ENCODE measurements around the gene MYO7A. TPM values are rescaled to one million over a fixed set of nuclear protein-coding genes. Genes with fewer than 3 reads are reported as not detected.

The MYO7A gene
- total RNA-seq, 1 donor from 2014 or later: 0.07 TPM

DNA sequence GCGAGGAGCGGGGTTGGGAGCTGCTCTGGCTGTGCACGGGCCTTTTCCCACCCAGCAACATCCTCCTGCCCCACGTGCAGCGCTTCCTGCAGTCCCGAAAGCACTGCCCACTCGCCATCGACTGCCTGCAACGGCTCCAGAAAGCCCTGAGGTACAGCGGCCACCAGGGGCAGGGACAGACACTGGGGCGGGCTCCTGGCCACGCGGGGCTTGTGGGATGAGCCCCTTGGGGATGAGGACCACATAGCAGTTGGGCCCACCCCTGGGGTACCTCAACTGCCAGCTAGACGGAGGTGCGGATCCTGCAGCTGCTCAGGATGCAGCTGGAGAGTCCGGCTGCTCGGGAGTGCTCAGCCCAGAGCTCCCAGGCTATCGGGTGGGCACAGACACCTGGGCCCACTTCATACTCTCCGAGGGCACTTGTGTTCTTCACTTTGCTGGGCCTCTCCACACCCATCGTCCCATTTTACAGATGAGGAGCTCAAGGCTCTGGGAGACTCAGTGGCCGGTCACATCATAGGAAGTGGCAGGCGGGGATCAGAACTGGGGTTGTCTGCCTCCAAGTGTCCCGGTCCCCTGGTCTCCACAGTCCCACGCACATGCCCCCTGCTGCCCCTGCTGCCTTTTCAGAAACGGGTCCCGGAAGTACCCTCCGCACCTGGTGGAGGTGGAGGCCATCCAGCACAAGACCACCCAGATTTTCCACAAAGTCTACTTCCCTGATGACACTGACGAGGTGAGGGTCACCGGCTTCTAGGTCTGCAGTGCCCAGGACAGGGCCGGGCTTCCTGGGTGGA lies 77.6 kb downstream of the MYO7A start:
- H3K36me3 Mint-ChIP-seq (ENCODE audit: low read depth): no peaks in the 10 kb centered on the region
- H3K9me3 Mint-ChIP-seq: no peaks in the 10 kb centered on the region
- no peak for DNase-seq
- H3K4me3 Mint-ChIP-seq: no peak overlapping the region
- no peaks in the 10 kb centered on the region for H3K4me1 Mint-ChIP-seq
- no peaks in the 10 kb centered on the region for H3K27me3 Mint-ChIP-seq
- intact Hi-C loops (cut with micrococcal nuclease): no loop called here
- no peak overlapping the region for H3K27ac Mint-ChIP-seq

DNA sequence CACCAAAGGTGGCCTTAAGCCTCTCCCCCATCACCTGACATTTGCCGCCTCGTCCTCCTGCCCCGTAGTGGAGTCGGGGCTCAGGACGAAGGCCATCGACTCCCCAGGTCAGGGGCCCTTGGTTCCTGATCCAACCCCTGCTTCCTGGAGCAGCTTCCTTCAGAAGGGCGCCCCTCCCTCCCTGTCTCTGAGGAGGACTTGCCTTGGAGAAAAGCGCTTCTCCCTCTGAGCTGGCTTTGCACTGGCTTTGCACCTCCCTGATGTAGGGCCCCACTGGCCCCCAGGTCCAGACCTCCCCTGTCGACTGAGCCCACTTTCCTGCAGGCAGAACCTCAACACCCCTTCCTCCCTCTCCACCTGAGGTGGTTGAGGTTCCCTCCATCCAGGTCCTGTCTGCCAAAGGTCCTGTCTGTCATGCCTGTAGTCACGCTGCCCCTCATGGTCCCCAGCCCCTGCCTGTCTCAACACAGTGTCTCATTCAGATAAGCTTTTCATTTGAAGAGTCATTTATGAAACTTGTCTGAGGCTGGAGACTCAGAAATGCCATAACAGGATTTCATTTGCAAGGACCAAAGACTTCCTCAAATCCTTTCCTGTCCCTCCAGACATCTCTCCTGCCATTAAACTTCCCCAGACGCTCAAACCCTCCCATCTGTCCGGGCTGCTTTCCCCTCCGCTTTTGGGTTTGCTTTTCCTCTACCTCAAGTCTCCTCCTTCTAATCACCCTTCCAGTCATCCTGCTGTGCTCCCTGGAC lies 78.4 kb downstream of the MYO7A start:
- H3K4me1 Mint-ChIP-seq: no peaks in the 10 kb centered on the region
- intact Hi-C loops (cut with micrococcal nuclease): no loop called here
- no peak for DNase-seq
- no peaks in the 10 kb centered on the region for H3K27me3 Mint-ChIP-seq
- no peaks in the 10 kb centered on the region for H3K36me3 Mint-ChIP-seq (ENCODE audit: low read depth)
- H3K27ac Mint-ChIP-seq: no peak overlapping the region
- H3K9me3 Mint-ChIP-seq: no peaks in the 10 kb centered on the region
- H3K4me3 Mint-ChIP-seq: no peak overlapping the region

DNA sequence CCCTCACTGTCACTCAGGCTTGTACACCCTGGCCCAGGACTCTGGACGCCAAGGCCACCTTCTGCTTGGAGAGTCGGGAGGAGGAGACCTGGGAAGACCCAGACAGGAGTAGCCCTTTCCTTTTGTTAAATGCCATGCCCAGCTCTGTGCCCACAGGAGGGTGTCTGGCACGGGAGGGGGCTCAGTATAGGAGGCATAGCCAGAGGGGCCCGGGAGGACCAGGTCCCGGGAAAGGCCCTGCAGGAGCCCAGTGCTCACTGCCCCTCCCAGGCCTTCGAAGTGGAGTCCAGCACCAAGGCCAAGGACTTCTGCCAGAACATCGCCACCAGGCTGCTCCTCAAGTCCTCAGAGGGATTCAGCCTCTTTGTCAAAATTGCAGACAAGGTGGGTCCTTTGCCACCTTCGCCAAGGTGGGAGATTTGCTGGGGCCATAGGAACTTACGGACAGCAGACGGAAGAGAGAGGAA lies 79.0 kb downstream of the MYO7A start:
- Mint-ChIP-seq H3K9me3 (no peaks in the 10 kb centered on the region), H3K27me3 (no peaks in the 10 kb centered on the region)
- intact Hi-C loops (cut with micrococcal nuclease): no loop called here

DNA sequence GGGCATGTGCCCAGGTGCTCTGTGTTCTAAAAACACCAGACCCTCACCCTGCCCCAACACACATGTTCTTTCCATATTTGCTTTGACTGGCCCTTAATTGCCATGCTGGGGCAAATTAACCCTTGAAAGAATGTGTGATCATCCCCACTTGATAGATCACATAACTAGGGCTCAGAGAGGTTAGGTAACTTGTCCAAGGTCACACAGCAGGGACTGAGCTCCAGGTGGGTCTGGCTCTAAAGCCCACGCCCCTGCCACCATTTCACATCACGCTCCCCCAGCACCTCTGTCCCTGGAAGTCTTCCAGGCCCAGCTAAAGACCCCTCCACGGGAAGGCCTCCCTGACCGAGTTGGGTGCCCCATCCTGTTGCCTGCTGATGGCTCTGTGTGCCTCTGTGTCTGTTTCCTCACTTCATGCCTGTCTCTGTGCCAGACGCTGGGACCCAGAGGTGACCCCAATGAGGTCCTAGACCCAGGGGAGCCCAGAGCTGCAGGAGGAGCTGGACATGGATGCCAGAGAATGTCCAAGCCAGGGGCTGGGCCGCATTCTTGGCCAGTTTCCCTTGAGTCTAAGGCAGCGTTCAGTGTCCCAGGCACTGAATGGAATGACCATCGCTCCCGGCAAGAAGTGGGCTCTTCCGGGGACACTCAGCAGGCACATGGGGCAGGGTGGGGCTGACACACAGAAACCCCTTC lies 79.7 kb downstream of the MYO7A start:
- no peaks in the 10 kb centered on the region for H3K36me3 Mint-ChIP-seq (ENCODE audit: low read depth)
- H3K27ac Mint-ChIP-seq: no peak overlapping the region
- intact Hi-C loops (cut with micrococcal nuclease): no loop called here
- no peak for DNase-seq
- no peaks in the 10 kb centered on the region for H3K4me1 Mint-ChIP-seq
- H3K4me3 Mint-ChIP-seq: no peak overlapping the region
- no peaks in the 10 kb centered on the region for H3K9me3 Mint-ChIP-seq
- no peaks in the 10 kb centered on the region for H3K27me3 Mint-ChIP-seq

More for the DNA sequence above, 79.0 kb downstream of the MYO7A start:
- no peaks in the 10 kb centered on the region for H3K36me3 Mint-ChIP-seq (ENCODE audit: low read depth)
- no peaks in the 10 kb centered on the region for H3K4me1 Mint-ChIP-seq
- no peak overlapping the region for H3K27ac Mint-ChIP-seq
- DNase-seq: no peak
- no peak overlapping the region for H3K4me3 Mint-ChIP-seq

DNA sequence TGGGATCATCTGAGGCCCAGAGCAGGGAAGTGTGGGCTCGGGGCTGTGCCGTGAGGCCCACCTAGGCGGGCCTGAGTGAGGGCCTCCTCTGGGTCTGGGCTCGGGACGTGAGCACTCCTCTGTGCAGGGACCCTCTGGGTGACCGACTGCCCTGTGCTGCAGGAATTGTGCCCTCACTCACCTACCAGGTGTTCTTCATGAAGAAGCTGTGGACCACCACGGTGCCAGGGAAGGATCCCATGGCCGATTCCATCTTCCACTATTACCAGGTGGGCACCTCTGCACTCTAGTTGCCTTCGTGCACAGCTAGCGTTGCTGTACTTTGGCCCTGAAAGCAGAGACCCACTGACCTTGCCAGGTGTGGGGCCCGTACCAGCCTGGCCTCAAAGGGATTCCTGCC lies 80.5 kb downstream of the MYO7A start:
- no peak for DNase-seq

DNA sequence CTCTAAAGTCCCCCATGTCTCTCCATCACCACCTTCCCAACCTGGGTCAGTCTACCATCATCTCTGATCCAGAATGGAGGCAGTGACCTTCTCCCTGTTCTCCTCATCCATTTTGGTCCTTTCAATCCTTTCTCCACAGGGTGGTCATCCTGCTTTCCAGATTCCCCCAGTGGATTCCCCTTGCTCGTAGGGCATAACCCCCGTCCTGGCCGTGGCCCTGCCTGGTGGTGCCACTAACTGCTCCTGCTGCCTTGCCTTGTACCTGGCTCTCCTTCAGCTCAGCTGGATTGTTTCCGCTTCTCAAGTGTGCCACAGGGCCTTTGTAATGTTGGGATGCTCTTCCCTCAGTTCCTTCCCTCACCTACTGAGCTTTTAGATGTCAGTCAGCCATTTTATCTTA lies 81.6 kb downstream of the MYO7A start:
- Mint-ChIP-seq H3K27ac (no peak overlapping the region), H3K4me1 (no peaks in the 10 kb centered on the region), H3K36me3 (ENCODE audit: low read depth) (no peaks in the 10 kb centered on the region), H3K9me3 (no peaks in the 10 kb centered on the region), H3K4me3 (no peak overlapping the region), H3K27me3 (no peaks in the 10 kb centered on the region)
- intact Hi-C loops (cut with micrococcal nuclease): no loop called here
- DNase-seq: no peak

More for the DNA sequence above, 80.5 kb downstream of the MYO7A start:
- Mint-ChIP-seq H3K9me3 (no peaks in the 10 kb centered on the region), H3K27ac (no peak overlapping the region), H3K27me3 (no peaks in the 10 kb centered on the region), H3K4me3 (no peak overlapping the region), H3K36me3 (ENCODE audit: low read depth) (no peaks in the 10 kb centered on the region), H3K4me1 (no peaks in the 10 kb centered on the region)
- intact Hi-C loops (cut with micrococcal nuclease): no loop called here

DNA sequence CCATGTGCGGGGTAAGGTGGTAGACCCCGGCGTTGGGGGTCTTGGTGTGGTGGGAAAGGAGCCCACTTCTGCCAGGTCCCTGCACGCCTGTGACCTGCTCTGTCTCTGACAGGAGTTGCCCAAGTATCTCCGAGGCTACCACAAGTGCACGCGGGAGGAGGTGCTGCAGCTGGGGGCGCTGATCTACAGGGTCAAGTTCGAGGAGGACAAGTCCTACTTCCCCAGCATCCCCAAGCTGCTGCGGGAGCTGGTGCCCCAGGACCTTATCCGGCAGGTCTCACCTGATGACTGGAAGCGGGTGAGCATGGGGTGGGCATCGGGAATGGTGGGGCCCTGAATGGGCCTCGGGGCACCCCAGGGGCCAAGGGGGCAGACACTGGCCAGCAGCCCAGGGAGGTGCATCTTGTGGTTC lies 83.0 kb downstream of the MYO7A start:
- intact Hi-C loops (cut with micrococcal nuclease): no loop called here
- Mint-ChIP-seq H3K9me3 (no peaks in the 10 kb centered on the region), H3K36me3 (ENCODE audit: low read depth) (no peaks in the 10 kb centered on the region), H3K27me3 (no peaks in the 10 kb centered on the region), H3K4me1 (no peaks in the 10 kb centered on the region), H3K4me3 (no peak overlapping the region), H3K27ac (no peak overlapping the region)
- no peak for DNase-seq

DNA sequence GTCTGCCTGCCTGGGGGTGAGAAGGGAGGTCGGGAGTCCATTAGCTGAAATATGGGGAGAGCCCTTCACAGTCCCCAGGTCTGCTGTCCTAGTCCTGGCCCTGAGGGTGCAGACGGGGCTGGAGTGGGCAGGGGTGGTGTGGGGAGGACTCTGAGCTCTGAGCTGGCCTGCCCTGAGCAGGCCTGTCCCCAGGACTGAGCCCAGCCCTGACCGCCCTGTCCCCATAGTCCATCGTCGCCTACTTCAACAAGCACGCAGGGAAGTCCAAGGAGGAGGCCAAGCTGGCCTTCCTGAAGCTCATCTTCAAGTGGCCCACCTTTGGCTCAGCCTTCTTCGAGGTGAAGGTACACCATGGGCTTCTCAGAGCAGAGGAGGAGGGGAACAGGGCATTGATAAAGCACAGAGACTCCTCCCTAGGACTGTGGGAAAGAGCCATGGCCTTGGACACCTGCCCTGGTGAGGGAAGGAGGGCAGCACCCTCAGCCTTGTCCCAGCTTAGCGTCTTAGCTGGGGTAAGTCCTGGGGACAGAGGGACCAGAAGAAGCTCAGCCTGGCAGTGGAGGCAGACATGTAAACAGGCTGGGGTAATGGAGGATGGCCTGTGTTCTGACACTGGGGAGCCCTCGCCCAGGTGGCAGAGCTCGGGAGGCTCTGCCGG lies 83.7 kb downstream of the MYO7A start:
- Mint-ChIP-seq H3K27me3 (peaks cover 2% of the 10 kb centered on the region), H3K9me3 (no peaks in the 10 kb centered on the region), H3K36me3 (ENCODE audit: low read depth) (no peaks in the 10 kb centered on the region), H3K4me1 (no peaks in the 10 kb centered on the region), H3K4me3 (no peak overlapping the region), H3K27ac (no peak overlapping the region)
- DNase-seq: no peak
- intact Hi-C loops (cut with micrococcal nuclease): no loop called here

DNA sequence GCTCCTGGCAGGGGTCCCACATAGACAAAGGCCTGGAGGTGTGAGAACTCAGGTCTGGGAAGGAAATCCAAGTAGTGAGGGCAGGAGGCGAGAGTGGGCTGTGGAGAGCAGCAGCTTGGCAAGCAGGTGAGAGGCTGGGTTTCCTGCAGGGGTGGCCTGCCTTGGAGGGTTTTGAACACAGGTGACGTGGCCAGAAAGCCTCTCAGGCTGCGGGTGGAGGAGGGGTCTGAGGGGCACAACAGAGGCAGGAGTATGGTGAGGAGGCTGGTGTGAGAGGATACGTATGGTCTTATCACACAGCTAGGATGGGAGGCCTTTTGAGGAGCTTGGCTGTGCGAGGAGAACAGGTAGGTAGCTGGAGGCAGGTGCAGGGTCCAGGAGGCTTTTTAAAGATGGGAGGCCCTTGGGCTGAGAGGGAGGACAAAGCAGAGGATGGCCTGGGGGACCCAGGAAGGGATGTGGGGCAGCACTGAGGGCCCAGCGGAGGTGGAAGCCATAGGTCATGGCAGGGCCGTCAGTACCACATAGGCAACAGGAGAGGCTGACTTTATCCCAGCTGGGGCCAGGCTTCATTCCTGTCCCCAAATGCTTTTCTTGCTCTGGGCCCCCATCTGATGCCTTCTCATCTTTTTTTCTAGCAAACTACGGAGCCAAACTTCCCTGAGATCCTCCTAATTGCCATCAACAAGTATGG lies 84.4 kb downstream of the MYO7A start:
- H3K27ac Mint-ChIP-seq: no peak overlapping the region

DNA sequence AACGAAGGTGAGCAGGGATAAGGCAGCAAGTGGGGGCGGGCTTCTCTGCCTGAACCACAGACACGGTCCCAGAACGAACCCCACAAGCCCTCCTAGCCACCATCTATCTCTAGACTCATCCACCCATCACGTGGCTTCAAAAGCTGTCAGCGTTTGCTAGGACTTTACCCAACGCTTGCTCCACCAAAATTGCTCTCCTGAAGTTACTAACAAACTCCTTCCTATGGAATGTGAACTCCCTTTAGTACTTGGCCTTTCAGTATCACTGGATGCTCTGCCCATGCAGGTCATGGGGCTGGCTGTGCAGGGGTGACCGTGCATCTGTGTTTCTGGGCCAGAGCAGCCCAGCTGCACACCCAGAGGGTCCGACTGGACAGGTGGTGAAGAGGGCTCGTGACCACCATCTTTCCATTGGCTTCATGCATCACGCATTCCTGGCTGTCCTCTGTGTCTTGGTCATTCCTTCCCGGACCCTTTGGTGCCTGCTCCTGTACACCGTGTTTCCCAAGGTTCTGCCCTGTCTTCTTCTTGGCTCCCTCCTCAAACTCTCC lies 85.1 kb downstream of the MYO7A start:
- Mint-ChIP-seq H3K9me3 (no peaks in the 10 kb centered on the region), H3K4me1 (no peaks in the 10 kb centered on the region), H3K4me3 (no peak overlapping the region), H3K27ac (no peak overlapping the region), H3K36me3 (ENCODE audit: low read depth) (no peaks in the 10 kb centered on the region), H3K27me3 (peaks cover 8% of the 10 kb centered on the region)
- intact Hi-C loops (cut with micrococcal nuclease): no loop called here
- no peak for DNase-seq

More for the DNA sequence above, 84.4 kb downstream of the MYO7A start:
- H3K27me3 Mint-ChIP-seq: peaks cover 5% of the 10 kb centered on the region
- DNase-seq: no peak
- no peaks in the 10 kb centered on the region for H3K4me1 Mint-ChIP-seq
- H3K36me3 Mint-ChIP-seq (ENCODE audit: low read depth): no peaks in the 10 kb centered on the region
- no peaks in the 10 kb centered on the region for H3K9me3 Mint-ChIP-seq
- H3K4me3 Mint-ChIP-seq: no peak overlapping the region
- intact Hi-C loops (cut with micrococcal nuclease): no loop called here

DNA sequence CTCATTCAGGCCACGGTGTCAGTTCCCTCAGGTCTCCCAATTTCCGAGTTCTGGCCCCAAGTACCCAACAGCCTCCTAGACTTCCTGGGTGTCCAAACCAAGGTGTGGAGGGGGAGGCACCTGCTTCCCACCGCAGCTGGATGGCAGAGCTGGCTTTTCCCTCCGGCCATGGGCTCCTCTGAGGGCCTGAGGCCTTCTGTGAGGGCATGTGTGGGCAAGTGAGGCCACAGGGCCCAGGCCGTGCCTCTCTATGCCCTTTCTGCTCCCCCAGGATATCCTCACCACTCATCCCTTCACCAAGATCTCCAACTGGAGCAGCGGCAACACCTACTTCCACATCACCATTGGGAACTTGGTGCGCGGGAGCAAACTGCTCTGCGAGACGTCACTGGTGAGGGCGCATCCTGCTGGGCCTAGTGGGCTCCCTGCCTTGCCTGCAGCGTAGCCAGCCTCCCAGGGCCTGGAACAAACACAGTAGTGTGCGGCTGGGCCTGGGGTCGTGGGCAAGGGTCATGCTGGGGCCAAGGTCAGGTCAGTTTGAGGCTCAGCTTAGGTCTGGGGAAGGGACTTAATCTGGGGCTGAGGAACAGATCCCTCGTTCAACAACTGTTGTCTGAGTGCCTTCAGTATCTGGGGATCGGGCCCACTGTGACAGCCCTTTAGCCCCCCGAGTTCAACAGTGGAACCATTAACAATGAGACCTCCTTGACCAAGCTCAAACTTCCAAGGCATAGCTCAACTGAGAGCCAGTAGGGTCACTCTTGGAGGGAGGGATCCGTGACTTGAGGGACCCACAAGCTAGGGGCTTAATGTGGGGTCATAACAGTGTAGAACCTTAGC lies 85.8 kb downstream of the MYO7A start:
- Mint-ChIP-seq H3K9me3 (no peaks in the 10 kb centered on the region), H3K4me1 (no peaks in the 10 kb centered on the region), H3K4me3 (no peak overlapping the region), H3K27ac (no peak overlapping the region), H3K27me3 (peaks cover 8% of the 10 kb centered on the region), H3K36me3 (ENCODE audit: low read depth) (no peaks in the 10 kb centered on the region)
- intact Hi-C loops (cut with micrococcal nuclease): no loop called here
- DNase-seq: no peak

DNA sequence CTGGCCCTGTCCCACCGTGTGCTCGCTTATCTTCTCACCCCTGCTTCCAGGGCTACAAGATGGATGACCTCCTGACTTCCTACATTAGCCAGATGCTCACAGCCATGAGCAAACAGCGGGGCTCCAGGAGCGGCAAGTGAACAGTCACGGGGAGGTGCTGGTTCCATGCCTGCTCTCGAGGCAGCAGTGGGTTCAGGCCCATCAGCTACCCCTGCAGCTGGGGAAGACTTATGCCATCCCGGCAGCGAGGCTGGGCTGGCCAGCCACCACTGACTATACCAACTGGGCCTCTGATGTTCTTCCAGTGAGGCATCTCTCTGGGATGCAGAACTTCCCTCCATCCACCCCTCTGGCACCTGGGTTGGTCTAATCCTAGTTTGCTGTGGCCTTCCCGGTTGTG lies 86.5 kb downstream of the MYO7A start:
- H3K9me3 Mint-ChIP-seq: no peaks in the 10 kb centered on the region
- no peak overlapping the region for H3K4me3 Mint-ChIP-seq
- no peaks in the 10 kb centered on the region for H3K4me1 Mint-ChIP-seq
- H3K27ac Mint-ChIP-seq: no peak overlapping the region
- peaks cover 10% of the 10 kb centered on the region for H3K27me3 Mint-ChIP-seq
- DNase-seq: no peak
- no peaks in the 10 kb centered on the region for H3K36me3 Mint-ChIP-seq (ENCODE audit: low read depth)
- intact Hi-C loops (cut with micrococcal nuclease): no loop called here

Measured in activated CD4-positive, alpha-beta T cell treated with anti-CD3 and anti-CD28 coated beads, Interleukin-2, amount 10 ng/mL, durations not matched to agents 24 days and 14 days (primary cell).